ENCODE results near the gene SPACA4. TPM values are rescaled to one million over a fixed set of nuclear protein-coding genes. Genes with fewer than 3 reads are reported as not detected.

Gene SPACA4
- total RNA-seq, 4 donors from 2014 or later: not detected

DNA sequence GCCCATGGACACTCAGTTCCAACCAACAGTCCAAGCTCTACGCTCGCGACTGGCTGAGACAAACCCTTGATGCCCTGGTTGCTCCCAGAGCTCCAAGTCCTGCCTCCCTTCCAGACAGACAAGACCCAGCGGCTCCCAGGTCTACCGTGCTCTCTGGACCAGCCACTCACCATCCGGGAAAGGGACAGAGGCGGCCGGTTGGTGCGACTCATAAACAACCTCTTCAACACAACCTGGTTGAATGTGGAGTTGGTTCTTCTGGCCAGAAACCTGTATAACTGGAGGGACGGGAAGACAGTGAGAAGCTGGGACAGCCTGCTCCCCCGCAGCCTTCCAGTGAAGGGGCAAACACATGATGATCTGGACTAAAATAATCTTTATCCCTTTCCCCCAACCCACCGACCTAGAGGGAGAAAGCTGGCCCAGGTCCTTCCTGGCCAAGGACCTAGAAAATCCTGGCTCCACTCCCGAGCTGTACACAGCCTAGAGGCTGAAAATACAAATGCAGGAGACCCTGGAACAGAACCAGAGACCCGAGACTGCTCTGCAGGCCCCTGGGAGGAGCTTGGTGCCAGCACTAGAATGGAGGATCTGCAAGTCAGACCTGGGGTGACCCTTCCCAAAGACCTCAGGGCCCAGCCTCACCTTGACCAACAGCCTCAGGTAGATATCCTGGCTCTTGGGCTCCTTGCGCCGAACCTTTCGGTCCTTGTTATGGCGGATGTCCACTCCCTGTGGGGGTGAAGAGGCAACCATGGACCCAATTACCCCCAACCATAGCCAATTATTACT lies 10.8 kb downstream of the SPACA4 start:
- Histone ChIP-seq H3K36me3 (peaks cover 24 to 47% (median 39%) of the 10 kb centered on the region in 4 donors), H3K9me3 (no peaks in the 10 kb centered on the region), H3K4me3 (peak overlapping the region; percentile 75 to 96 (median 78)), H3K27me3 (no peaks in the 10 kb centered on the region), H3K4me1 (peaks cover 31 to 67% (median 49%) of the 10 kb centered on the region in 4 donors), H3K27ac (replicated peaks in 1 of 4) (peak overlapping the region in 3 of 4 donors; percentile 94 to 95 (median 95))
- intact Hi-C loops (cut with DNase I): no loop called here
- DNase-seq (ENCODE audit: extremely low spot score): no peak
- WGBS: 42% methylated on average over 12 of the region's 18 CpGs
- TF ChIP-seq POLR2AphosphoS5 (IDR thresholded peaks at IDR 0.05) (no peak), POLR2A (IDR thresholded peaks at IDR 0.05; ENCODE audit: low read depth) (no peak), EP300 (IDR thresholded peaks at IDR 0.05) (no peak)
- TF ChIP-seq, protein P1, sequence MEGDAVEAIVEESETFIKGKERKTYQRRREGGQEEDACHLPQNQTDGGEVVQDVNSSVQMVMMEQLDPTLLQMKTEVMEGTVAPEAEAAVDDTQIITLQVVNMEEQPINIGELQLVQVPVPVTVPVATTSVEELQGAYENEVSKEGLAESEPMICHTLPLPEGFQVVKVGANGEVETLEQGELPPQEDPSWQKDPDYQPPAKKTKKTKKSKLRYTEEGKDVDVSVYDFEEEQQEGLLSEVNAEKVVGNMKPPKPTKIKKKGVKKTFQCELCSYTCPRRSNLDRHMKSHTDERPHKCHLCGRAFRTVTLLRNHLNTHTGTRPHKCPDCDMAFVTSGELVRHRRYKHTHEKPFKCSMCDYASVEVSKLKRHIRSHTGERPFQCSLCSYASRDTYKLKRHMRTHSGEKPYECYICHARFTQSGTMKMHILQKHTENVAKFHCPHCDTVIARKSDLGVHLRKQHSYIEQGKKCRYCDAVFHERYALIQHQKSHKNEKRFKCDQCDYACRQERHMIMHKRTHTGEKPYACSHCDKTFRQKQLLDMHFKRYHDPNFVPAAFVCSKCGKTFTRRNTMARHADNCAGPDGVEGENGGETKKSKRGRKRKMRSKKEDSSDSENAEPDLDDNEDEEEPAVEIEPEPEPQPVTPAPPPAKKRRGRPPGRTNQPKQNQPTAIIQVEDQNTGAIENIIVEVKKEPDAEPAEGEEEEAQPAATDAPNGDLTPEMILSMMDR (IDR thresholded peaks at IDR 0.05): no peak

GRCh38 chr19:48618278-48618915 lies 11.9 kb downstream of the SPACA4 start:
- Histone ChIP-seq H3K27me3 (no peaks in the 10 kb centered on the region), H3K27ac (replicated peaks in 1 of 4) (peak overlapping the region; percentile 93 to 95 (median 94)), H3K4me3 (peak overlapping the region; percentile 75 to 96 (median 78)), H3K4me1 (peaks cover 37 to 77% (median 60%) of the 10 kb centered on the region in 4 donors), H3K9me3 (no peaks in the 10 kb centered on the region), H3K36me3 (peaks cover 24 to 47% (median 39%) of the 10 kb centered on the region in 4 donors)
- DNase-seq (ENCODE audit: extremely low spot score): no peak
- intact Hi-C loops (cut with DNase I): no loop called here
- TF ChIP-seq POLR2A (IDR thresholded peaks at IDR 0.05; ENCODE audit: low read depth) (no peak), EP300 (IDR thresholded peaks at IDR 0.05) (no peak), POLR2AphosphoS5 (IDR thresholded peaks at IDR 0.05) (no peak)
- TF ChIP-seq, protein P1 (IDR thresholded peaks at IDR 0.05): no peak
- 3% methylated on average over 17 of the region's 18 CpGs for WGBS

- DNase-seq (ENCODE audit: extremely low spot score): peak; percentile 99
- under 1% methylated on average over 36 of the region's 69 CpGs for WGBS
- Histone ChIP-seq H3K36me3 (peaks cover 24 to 47% (median 39%) of the 10 kb centered on the region in 4 donors), H3K4me3 (peak within 1 kb of the TSS; percentile 75 to 96 (median 78)), H3K9me3 (no peaks in the 10 kb centered on the region), H3K27me3 (no peaks in the 10 kb centered on the region), H3K4me1 (peaks cover 42 to 83% (median 65%) of the 10 kb centered on the region in 4 donors), H3K27ac (replicated peaks in 1 of 4) (peak within 1 kb of the TSS; percentile 93 to 95 (median 94))
- no peak for TF ChIP-seq EP300 (IDR thresholded peaks at IDR 0.05)
- peak; percentile 95 for TF ChIP-seq POLR2A (IDR thresholded peaks at IDR 0.05; ENCODE audit: low read depth)
- TF ChIP-seq, protein P1 (IDR thresholded peaks at IDR 0.05): peak in 1 of 3 experiments; percentile 31
- TF ChIP-seq POLR2AphosphoS5 (IDR thresholded peaks at IDR 0.05): peak; percentile 98 to 99
- intact Hi-C loops (cut with DNase I): no loop called here
Observed at GRCh38 chr19:48618916-48619691, 12.6 kb downstream of the SPACA4 start, which contains the start of the genes RPL18 and SPHK2. RPL18 (minus strand) TSS chr19:48619178; CDS start chr19:48619143, 35 bp downstream. SPHK2 (plus strand) TSS chr19:48619506; CDS start chr19:48620515, 1,009 bp downstream.

DNA sequence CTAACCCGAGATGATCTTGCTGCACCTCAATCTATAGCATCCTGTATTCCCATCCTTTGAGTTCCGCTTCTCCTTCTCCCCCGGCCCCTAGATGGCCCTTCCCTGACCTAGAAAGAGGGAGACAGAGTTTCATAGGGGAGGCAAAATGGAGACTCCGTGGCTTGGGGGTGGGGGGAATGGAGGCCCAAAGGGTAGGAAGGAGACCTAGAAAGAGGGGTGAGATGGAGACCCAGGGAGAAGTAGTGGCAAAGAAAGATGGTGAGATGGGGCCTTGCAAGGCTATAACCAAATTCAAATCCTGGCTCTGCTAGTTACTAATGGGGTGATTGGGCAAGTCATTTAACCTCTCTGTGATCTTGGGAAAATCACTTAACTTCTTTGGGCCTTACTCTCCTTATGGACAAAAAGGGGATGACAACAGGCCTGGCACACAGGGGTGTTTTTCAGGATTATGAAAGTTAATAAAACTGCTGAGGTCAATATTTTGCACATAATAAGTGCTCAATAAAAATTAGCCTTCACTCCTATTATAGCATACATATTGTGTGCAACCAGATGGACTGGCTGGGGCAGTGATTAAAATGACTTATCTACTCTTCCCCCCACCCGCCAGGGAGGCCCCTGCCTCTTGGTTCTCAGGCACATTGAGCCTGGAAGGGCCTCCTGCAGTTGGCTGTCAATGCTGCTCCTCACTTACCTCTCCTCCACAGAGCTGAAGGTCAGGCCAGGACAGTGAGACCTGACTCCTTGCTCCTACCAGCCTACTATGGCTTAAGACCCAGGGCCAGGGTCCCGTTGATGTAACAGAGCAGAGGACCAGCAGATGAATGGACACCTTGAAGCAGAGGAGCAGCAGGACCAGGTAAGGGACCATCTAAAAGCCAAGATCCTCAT lies 13.4 kb downstream of the SPACA4 start:
- no peak for TF ChIP-seq EP300 (IDR thresholded peaks at IDR 0.05)
- TF ChIP-seq, protein P1 (IDR thresholded peaks at IDR 0.05): peak in 1 of 3 experiments; percentile 3
- Histone ChIP-seq H3K36me3 (peaks cover 22 to 41% (median 36%) of the 10 kb centered on the region in 4 donors), H3K4me1 (peaks cover 48 to 86% (median 71%) of the 10 kb centered on the region in 4 donors), H3K4me3 (peak overlapping the region; percentile 75 to 96 (median 78)), H3K9me3 (no peaks in the 10 kb centered on the region), H3K27me3 (no peaks in the 10 kb centered on the region), H3K27ac (replicated peaks in 1 of 4) (peak overlapping the region; percentile 93 to 95 (median 94))
- 33% methylated on average over 6 of the region's 6 CpGs for whole genome bisulfite sequencing
- DNase-seq (ENCODE audit: extremely low spot score): no peak
- intact Hi-C loops (cut with DNase I): no loop called here

All from esophagus muscularis mucosa (tissue), 4 donors.